ENCODE measurements around the gene EYA4.

Gene EYA4

GRCh38 chr6:133289733-133290306, 48.7 kb downstream of the EYA4 start (continued):
- TF ChIP-seq, protein P1, sequence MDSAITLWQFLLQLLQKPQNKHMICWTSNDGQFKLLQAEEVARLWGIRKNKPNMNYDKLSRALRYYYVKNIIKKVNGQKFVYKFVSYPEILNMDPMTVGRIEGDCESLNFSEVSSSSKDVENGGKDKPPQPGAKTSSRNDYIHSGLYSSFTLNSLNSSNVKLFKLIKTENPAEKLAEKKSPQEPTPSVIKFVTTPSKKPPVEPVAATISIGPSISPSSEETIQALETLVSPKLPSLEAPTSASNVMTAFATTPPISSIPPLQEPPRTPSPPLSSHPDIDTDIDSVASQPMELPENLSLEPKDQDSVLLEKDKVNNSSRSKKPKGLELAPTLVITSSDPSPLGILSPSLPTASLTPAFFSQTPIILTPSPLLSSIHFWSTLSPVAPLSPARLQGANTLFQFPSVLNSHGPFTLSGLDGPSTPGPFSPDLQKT (IDR thresholded peaks at IDR 0.05; ENCODE audit: borderline replicate concordance, low read depth, low read length): no peak
- no peak for TF ChIP-seq BCL11B (tag by site-specific recombination; IDR thresholded peaks at IDR 0.05; ENCODE audit: low read depth)
- TF ChIP-seq, protein P2, sequence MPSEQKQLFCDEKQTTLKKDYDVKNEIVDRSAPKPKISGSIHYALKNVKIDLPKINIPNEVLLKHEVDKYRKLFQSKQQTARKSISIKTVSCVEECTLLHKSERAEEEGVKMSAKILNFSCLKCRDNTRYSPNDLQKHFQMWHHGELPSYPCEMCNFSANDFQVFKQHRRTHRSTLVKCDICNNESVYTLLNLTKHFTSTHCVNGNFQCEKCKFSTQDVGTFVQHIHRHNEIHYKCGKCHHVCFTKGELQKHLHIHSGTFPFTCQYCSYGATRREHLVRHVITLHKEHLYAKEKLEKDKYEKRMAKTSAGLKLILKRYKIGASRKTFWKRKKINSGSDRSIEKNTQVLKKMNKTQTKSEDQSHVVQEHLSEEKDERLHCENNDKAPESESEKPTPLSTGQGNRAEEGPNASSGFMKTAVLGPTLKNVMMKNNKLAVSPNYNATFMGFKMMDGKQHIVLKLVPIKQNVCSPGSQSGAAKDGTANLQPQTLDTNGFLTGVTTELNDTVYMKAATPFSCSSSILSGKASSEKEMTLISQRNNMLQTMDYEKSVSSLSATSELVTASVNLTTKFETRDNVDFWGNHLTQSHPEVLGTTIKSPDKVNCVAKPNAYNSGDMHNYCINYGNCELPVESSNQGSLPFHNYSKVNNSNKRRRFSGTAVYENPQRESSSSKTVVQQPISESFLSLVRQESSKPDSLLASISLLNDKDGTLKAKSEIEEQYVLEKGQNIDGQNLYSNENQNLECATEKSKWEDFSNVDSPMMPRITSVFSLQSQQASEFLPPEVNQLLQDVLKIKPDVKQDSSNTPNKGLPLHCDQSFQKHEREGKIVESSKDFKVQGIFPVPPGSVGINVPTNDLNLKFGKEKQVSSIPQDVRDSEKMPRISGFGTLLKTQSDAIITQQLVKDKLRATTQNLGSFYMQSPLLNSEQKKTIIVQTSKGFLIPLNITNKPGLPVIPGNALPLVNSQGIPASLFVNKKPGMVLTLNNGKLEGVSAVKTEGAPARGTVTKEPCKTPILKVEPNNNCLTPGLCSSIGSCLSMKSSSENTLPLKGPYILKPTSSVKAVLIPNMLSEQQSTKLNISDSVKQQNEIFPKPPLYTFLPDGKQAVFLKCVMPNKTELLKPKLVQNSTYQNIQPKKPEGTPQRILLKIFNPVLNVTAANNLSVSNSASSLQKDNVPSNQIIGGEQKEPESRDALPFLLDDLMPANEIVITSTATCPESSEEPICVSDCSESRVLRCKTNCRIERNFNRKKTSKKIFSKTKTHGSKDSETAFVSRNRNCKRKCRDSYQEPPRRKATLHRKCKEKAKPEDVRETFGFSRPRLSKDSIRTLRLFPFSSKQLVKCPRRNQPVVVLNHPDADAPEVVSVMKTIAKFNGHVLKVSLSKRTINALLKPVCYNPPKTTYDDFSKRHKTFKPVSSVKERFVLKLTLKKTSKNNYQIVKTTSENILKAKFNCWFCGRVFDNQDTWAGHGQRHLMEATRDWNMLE (tag by site-specific recombination; conservative IDR thresholded peaks at IDR 0.05; ENCODE audit: low read depth): no peak
- TF ChIP-seq ZNF561 (tag by site-specific recombination; IDR thresholded peaks at IDR 0.05; ENCODE audit: borderline replicate concordance): no peak
- no peak for TF ChIP-seq ZNF692 (tag by site-specific recombination; IDR thresholded peaks at IDR 0.05)
- TF ChIP-seq ZNF19 (tag by site-specific recombination; IDR thresholded peaks at IDR 0.05; ENCODE audit: low read depth): no peak
- no peak for TF ChIP-seq ZNF121 (tag by site-specific recombination; IDR thresholded peaks at IDR 0.05)
- TF ChIP-seq SP3 (tag by site-specific recombination; IDR thresholded peaks at IDR 0.05): no peak
- no peak for TF ChIP-seq BCL11A (tag by site-specific recombination; IDR thresholded peaks at IDR 0.05; ENCODE audit: low read depth)
- TF ChIP-seq ZNF426 (tag by site-specific recombination; IDR thresholded peaks at IDR 0.05): no peak
- no peak for TF ChIP-seq ZNF623 (tag by site-specific recombination; IDR thresholded peaks at IDR 0.05)
- peak; percentile 31; the same call in 1 of the 2 replicates for TF ChIP-seq ZBTB44 (tag by site-specific recombination; IDR thresholded peaks at IDR 0.05)
- TF ChIP-seq BCL6B (tag by site-specific recombination; IDR thresholded peaks at IDR 0.05): no peak
- no peak for TF ChIP-seq SP2 (tag by site-specific recombination; IDR thresholded peaks at IDR 0.05)
- TF ChIP-seq, protein P3, sequence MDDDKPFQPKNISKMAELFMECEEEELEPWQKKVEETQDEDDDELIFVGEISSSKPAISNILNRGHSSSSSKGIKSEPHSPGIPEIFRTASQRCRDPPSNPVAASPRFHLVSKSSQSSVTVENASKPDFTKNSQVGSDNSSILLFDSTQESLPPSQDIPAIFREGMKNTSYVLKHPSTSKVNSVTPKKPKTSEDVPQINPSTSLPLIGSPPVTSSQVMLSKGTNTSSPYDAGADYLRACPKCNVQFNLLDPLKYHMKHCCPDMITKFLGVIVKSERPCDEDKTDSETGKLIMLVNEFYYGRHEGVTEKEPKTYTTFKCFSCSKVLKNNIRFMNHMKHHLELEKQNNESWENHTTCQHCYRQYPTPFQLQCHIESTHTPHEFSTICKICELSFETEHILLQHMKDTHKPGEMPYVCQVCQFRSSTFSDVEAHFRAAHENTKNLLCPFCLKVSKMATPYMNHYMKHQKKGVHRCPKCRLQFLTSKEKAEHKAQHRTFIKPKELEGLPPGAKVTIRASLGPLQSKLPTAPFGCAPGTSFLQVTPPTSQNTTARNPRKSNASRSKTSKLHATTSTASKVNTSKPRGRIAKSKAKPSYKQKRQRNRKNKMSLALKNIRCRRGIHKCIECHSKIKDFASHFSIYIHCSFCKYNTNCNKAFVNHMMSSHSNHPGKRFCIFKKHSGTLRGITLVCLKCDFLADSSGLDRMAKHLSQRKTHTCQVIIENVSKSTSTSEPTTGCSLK (tag by site-specific recombination; IDR thresholded peaks at IDR 0.05): no peak
- TF ChIP-seq ZBTB7A (tag by site-specific recombination; IDR thresholded peaks at IDR 0.05; ENCODE audit: low read depth): no peak
- peak; percentile 65 for TF ChIP-seq GLI2 (tag by site-specific recombination; IDR thresholded peaks at IDR 0.05; ENCODE audit: borderline replicate concordance, low read depth)
- TF ChIP-seq ZNF785 (tag by site-specific recombination; IDR thresholded peaks at IDR 0.05): no peak
- TF ChIP-seq ZNF843 (tag by site-specific recombination; IDR thresholded peaks at IDR 0.05): peak; percentile 20; the same call in 1 of the 2 replicates
- TF ChIP-seq ZBTB17 (tag by site-specific recombination; IDR thresholded peaks at IDR 0.05): no peak
- TF ChIP-seq, protein P4, sequence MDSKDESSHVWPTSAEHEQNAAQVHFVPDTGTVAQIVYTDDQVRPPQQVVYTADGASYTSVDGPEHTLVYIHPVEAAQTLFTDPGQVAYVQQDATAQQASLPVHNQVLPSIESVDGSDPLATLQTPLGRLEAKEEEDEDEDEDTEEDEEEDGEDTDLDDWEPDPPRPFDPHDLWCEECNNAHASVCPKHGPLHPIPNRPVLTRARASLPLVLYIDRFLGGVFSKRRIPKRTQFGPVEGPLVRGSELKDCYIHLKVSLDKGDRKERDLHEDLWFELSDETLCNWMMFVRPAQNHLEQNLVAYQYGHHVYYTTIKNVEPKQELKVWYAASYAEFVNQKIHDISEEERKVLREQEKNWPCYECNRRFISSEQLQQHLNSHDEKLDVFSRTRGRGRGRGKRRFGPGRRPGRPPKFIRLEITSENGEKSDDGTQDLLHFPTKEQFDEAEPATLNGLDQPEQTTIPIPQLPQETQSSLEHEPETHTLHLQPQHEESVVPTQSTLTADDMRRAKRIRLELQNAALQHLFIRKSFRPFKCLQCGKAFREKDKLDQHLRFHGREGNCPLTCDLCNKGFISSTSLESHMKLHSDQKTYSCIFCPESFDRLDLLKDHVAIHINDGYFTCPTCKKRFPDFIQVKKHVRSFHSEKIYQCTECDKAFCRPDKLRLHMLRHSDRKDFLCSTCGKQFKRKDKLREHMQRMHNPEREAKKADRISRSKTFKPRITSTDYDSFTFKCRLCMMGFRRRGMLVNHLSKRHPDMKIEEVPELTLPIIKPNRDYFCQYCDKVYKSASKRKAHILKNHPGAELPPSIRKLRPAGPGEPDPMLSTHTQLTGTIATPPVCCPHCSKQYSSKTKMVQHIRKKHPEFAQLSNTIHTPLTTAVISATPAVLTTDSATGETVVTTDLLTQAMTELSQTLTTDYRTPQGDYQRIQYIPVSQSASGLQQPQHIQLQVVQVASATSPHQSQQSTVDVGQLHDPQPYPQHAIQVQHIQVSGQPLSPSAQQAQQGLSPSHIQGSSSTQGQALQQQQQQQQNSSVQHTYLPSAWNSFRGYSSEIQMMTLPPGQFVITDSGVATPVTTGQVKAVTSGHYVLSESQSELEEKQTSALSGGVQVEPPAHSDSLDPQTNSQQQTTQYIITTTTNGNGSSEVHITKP (tag by site-specific recombination; IDR thresholded peaks at IDR 0.05): peak; percentile 39
- no peak for TF ChIP-seq ZNF658 (tag by site-specific recombination; IDR thresholded peaks at IDR 0.05)
- no peak for TF ChIP-seq ZNF837 (tag by site-specific recombination; IDR thresholded peaks at IDR 0.05)
